Left cardiac atrium (tissue), 4 donors: ENCODE measurements around the gene EPHB2. TPM values are rescaled to one million over a fixed set of nuclear protein-coding genes. Genes with fewer than 3 reads are reported as not detected.
"Not testable (repeated sequence)": the region's sequence is repeated elsewhere in the genome, so short reads cannot be mapped to it uniquely, and the experiment has no call there.

Experiments used
- ATAC-seq, 2 donors: fragments of 200-7000 bp; cut with Tn5 transposase; one replicate each; pipeline ENCODE4 v1.9.1; 2020; ENCODE audit warnings: mild to moderate bottlenecking in 2 of 2, moderate library complexity in 2 of 2
- DNase-seq: peaks from one replicate; pipeline ENCODE4 v3.0.0-alpha.2; 2020
- intact Hi-C, 2 donors: fragments of 100-400 bp; cut with DNase I; formaldehyde crosslinking; loops; one replicate each; pipeline versions ENCODE4 v1.14.1 to v1.15.1; 2022 to 2023
- total RNA-seq, 2 donors: library from RNA; stranded (reverse); fragmentation: NEBNext Ultra II Directional; extraction: Animal tissue kit (Norgen Biotek cat#: 25700); gene quantifications; one replicate each; pipeline ENCODE4 v1.2.1, GENCODE V29; 2021
- donor health status: DM: no; HTN: yes; CAD: no.
- donor health status: DM: no; HTN: yes; CAD: no; lungs with severe emphysema.
- donor health status: DM: yes; HTN: yes; CAD: no.
- donor health status: Dilated cardiomyopathy.

EPHB2 gene
- total RNA-seq, 2 donors from 2014 or later = 2.9 to 4.3 TPM

- peak in 1 of 2 donors; percentile 91 for ATAC-seq
- no peak for DNase-seq
- intact Hi-C loops = no loop called here
These were observed 25.0 kb upstream of the EPHB2 start for GRCh38 chr1:22685591-22686059.

DNA sequence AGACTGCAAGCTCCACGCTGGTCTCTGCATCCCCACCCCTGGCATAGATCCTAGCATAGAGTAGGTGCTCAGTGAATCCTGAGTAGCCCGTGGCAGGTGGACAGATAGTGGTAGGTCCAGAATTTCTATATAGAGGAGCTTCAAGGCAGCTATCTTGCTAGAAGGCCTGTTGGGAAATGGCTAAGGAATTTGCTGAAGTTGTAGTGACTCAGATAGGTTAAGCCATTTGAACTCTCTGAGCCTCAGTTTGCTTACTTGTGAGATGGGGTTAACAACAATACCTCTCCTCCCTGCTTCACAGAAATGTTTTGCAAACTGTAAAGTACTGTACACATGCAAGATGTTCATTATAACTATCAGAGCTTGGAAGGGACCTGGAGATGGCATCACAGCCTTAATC, 23.4 kb upstream of the EPHB2 start:
- ATAC-seq (no peak), DNase-seq (no peak)
- intact Hi-C loops = no loop called here

- ATAC-seq (no peak), DNase-seq (no peak)
- intact Hi-C loops = no loop called here
These were observed 22.2 kb upstream of the EPHB2 start for GRCh38 chr1:22688466-22688865.

GRCh38 chr1:22689505-22689904, 21.1 kb upstream of the EPHB2 start:
- ATAC-seq = no peak
- DNase-seq = no peak
- intact Hi-C loops = no loop called here

DNA sequence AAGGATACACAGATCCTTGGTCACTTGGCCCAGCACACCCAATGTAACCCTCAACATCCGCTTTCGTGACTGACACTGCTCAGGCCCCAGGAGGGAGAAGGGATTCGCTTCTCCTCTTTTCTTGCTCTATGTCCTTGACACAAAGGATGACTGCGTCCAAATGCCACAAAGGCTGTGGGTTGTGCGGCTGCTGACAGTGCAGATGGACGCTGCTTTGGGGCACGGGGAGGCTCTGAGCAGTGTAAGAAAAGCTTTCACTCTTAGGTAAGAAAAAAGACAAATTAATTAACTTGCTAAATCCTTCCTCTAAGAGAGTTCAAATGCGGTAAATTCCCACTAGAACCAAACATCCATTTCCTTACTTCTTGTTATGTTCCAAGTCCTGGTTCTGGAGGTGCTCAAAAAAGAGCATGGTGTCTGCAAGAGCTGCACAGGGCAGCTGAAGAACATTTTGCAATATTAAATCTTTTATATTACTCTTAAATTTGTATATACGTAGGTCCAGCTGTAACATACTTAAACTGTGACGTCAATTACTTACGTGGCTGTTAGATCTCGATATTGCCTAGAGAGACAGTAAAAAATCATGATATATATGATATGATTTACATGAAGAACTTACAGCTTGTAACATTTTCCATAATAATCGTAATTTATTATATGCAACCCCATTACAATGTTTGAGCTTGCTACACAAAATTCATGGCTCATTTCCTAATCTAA, 19.4 kb upstream of the EPHB2 start:
- DNase-seq (no peak), ATAC-seq (no peak)
- intact Hi-C loops = no loop called here

DNA sequence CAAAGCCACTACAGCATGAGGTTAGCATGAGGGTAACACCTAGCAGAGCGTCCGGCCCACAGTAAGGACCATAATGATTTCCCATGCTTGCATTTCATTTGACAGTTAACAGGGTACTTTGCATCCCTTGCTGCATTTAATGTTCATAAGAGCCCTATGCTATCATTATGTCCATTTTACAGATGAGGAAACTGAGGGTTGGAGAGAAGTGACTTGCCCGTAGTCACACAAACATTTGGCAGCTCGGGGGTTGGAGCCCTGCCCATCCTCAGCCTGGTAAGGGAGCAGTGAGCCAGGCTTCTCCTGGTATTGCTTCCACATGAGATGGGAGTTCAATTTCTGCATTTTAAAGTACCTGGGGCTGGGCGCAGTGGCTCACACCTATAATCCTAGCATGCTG, 16.5 kb upstream of the EPHB2 start:
- DNase-seq (no peak), ATAC-seq (no peak)
- intact Hi-C loops = no loop called here

DNA sequence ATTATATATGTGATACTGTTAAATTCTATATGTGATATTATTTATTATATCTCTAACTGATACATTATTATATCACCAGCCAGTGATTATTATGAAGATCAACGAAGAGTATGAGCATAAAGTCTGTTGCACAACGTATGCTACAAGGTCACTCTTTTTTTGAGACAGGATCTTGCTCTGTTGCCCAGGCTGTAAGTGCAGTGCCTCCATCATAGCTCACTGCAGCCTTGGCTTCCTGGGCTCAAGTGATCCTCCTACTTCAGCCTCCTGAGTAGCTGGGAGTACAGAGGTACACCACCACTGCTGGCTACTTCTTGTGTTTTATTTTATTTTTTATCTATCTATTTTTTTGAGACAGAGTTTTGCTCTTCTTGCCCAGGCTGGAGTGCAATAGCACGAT, 14.0 kb upstream of the EPHB2 start:
- DNase-seq = no peak
- ATAC-seq = no peak
- intact Hi-C loops = no loop called here

- no peak for DNase-seq
- intact Hi-C loops = no loop called here
- no peak for ATAC-seq
These were observed 12.7 kb upstream of the EPHB2 start for GRCh38 chr1:22697980-22698379.

GRCh38 chr1:22699681-22700520, 10.7 kb upstream of the EPHB2 start:
- ATAC-seq (no peak), DNase-seq (no peak)
- intact Hi-C loops = loop anchor here (5.0 to 10.0 kb wide), 4 partner anchors 185 to 232 kb away; no protein-coding TSS in a partner anchor

DNA sequence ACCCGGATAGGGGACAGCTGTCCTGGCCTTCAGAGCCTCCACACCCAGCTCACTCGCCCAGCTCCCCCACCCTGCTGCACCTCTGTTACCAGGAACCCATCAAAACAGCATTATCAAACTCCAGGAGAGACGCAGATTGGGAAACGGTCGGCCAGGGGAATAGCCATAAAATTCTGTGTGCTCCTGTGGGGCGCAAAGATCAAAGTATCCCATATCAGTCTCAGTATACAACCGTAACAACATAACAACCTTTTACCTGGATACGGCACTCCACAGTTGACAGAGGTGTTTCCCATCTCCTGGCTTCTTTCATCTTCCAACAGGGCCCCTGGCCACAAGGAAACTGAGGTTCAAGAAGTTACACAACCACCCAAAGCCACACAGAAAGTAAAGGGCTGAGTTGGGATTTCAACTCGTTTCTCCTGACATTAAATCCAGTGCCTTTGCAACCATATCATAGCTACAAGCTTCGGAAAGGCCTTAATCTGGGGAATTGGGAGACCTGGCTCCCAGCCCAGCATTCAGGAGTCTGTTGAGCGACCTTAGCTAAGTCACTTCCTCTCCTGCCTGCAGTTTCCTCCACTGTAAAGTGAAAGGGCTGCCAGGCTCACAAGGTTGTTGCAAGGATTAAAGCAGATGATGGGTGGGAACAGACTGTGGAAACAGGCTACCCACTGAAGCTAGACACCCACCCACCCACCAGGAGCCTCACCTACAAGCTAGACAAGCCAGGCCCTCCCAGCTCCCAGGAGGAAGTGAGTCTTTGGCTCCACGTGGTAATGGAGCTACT, 8.1 kb upstream of the EPHB2 start:
- ATAC-seq (no peak), DNase-seq (no peak)
- intact Hi-C loops = loop anchor here (5.0 to 10.0 kb wide), 4 partner anchors 182 to 230 kb away; no protein-coding TSS in a partner anchor

GRCh38 chr1:22704440-22705067, 6.1 kb upstream of the EPHB2 start:
- peak; percentile 87 for DNase-seq
- intact Hi-C loops = loop anchor here (5.0 to 10.0 kb wide), 4 partner anchors 180 to 228 kb away; no protein-coding TSS in a partner anchor
- ATAC-seq = peak; percentile 92 to 93

DNA sequence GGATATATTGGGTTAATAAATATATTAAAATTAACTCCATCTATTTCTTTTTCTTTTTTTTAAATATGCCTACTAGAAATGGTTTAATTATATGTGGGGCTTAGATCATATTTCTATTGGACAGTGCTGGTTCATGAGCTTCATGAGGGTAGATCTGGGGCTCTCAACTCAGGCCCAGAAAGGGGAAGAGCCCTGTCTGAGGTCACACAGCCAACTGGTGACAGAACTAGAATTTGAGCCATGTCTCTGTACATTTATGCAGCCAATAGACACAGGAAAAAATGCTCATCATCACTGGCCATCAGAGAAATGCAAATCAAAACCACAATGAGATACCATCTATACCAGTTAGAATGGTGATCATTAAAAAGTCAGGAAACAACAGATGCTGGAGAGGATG, 5.1 kb upstream of the EPHB2 start:
- DNase-seq (no peak), ATAC-seq (no peak)
- intact Hi-C loops = loop anchor here in 1 of 2 donors (10.0 kb wide), 2 partner anchors 179 to 219 kb away; no protein-coding TSS in a partner anchor

- intact Hi-C loops = loop anchor here in 1 of 2 donors (10.0 kb wide), 2 partner anchors 179 to 219 kb away; no protein-coding TSS in a partner anchor
- DNase-seq, ATAC-seq: not testable (repeated sequence)
These were observed 4.5 kb upstream of the EPHB2 start for GRCh38 chr1:22706100-22706499.

DNA sequence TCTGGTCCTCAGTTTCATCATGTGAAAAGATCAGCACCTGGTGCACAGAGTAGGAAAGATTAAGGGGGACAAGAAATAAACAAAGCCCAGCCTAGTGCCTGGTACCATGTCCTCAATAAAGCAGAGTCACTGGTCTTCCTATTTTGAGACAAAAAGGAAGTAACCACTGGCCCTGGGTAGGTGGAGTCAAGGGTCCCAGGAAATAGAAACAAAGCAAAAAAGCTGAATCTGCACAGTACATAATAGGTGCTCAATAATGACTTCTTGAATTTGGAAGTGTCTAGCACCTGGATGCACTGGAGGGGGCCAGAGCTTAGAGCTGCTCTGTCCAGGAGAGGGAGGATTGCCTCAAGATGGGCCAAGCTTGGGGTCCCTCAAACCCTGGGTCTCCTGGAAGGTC, 1.9 kb upstream of the EPHB2 start:
- intact Hi-C loops = loop anchor here in 1 of 2 donors (10.0 kb wide), 2 partner anchors 176 to 216 kb away; no protein-coding TSS in a partner anchor
- no peak for ATAC-seq
- DNase-seq = no peak

- no peak for ATAC-seq
- DNase-seq = no peak
- intact Hi-C loops = loop anchor here in 1 of 2 donors (10.0 kb wide), 2 partner anchors 176 to 216 kb away; no protein-coding TSS in a partner anchor
These were observed 1.4 kb upstream of the EPHB2 start for GRCh38 chr1:22709227-22709626.

DNA sequence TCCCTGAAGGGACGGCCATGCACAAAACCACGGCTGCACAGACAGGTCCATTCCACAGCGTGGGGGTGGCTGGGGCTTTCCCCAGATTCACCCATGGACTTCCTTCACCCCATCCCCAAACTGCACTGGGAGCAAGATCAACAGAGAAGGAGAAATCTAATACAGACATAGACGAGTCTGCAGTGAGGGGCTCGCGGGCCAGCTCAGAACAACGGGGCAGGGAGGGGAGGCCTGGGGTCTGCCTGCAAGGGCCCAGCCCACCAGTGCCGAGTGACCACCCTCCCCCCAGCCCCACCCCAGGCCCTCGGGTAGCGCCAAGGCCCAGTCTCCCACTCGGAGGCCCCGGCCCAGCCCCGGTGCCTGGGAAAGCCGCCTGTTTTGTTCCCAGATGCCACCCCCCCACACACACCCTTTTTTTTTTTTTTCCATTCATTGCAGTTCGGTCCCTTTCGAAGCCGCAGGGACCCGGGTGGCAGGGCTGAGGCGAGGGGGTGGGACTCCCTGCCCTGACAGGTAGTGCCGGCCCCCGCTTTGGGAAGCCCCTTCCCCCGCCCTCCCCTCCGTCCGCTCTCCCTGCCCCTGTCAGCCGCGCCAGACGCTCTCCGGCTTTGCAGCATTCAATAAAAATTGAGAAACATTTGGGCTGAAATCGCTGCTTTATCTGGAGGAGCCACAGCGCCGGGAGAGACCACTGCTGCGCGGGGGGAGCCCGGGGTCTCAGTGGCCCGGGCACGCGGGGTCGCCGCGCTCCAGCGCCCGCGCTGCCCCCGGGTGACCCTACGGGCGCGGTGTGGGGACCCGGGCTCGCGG, 543 bp upstream of the EPHB2 start:
- intact Hi-C loops = loop anchor here in 1 of 2 donors (10.0 kb wide), 2 partner anchors 175 to 215 kb away; no protein-coding TSS in a partner anchor
- DNase-seq = peak; percentile 72
- ATAC-seq = peak; percentile 35 to 50

DNA sequence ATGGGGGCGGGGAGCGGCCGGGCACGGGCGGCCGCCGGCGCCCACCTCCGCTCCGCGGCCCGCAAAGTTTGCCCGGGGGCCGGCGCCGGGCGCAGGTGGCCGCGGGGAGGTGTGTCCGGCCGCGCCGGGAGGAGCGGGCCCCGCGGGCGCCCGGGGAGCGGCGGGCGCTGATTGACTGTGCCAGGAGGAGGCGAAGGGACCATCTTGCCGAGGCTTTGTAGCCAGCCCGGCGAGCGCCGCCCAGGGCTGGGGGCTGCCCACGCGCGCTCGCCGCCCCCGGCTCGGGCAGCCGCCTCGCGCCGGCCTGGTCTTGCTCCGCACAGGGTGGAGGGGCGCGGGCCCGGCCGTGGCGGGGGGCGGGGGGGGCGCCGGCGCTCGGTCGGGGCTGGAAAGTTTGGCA, 432 bp downstream of the EPHB2 start:
- ATAC-seq (peak; percentile 7 to 13), DNase-seq (no peak)
- intact Hi-C loops = no loop called here
